SK-N-SH treated with all-trans-retinoic acid at 6 μM for 48 hours (cell line): Measurements from ENCODE around the gene RAP1A.

Source experiments
- ARNTL ChIP-seq: fragments of 450-650 bp; formaldehyde crosslinking; IDR thresholded peaks from 2 replicates; pipeline ENCODE4 v1.5.0; 2020; ENCODE audit warnings: low read depth, mild to moderate bottlenecking, moderate library complexity, borderline replicate concordance
- PPARA ChIP-seq: fragments of 250-450 bp; sonication (Bioruptor Pico); IDR thresholded peaks from 2 replicates; pipeline ENCODE4 v1.5.0; 2020; ENCODE audit warnings: mild to moderate bottlenecking, borderline replicate concordance
- RARB ChIP-seq: fragments of 250-450 bp; sonication (Bioruptor Pico); IDR thresholded peaks from 2 replicates; pipeline ENCODE4 v1.8.0; 2021; ENCODE audit warnings: mild to moderate bottlenecking, moderate library complexity
- SNAI2 ChIP-seq: fragments of 250-450 bp; sonication (Bioruptor Pico); IDR thresholded peaks from 2 replicates; pipeline ENCODE4 v1.5.0; 2020; ENCODE audit warnings: mild to moderate bottlenecking, moderate library complexity

GRCh38 chr1:111691886-111692285 lies 72.3 kb downstream of the RAP1A start:
- TF ChIP-seq ARNTL (no peak), PPARA (CRISPR knock-in tag) (no peak), RARB (CRISPR knock-in tag) (no peak), SNAI2 (CRISPR knock-in tag) (no peak)
